GM19452 (cell line): ENCODE measurements around the gene ZNF70.

Experiments used
- ATAC-seq: cut with Tn5 transposase; IDR thresholded peaks from one replicate; pipeline ENCODE4 v1.9.1; 2021; ENCODE audit not compliant: unreplicated experiment

The ZNF70 gene

DNA sequence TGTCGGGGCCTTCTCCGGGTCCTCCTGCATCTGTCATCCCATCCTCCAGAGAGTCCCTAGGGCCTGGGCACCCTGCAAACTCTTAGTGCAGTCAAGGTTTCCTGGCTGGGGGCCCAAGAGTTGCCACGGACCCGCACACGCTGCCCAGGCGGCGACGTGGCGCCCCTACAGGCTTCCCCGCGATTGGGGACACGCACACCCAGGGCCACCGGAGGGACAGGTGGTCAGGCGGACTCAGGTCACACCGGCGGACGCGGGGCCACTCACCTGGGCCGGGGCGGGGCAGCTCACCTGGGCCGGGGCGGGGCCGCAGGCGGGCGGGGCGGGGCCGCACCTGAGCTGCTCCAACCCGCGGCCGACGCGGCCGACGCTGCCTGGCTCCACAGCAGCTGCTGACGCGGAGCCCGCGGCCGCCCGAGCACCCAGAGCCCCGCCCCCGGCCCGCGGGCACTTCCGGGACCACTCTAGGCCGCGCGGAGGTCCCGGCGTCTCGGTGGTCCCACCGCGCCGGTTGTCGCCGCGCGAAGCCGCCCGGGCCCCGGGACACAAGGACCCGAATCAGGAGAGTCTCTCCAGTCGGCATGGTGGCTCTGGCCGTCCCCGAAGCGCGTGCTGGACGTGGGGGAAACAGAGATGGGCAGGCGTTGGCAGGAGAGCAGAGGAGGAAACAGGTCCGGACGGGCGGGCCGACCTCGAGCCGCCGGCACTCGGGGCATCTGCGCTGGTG lies at the start of gene ZNF70:
TSS of gene ZNF70 (minus strand) at position 399 of the 727 bp plus-strand sequence. CDS start 5,972 bp downstream, outside the sequence.
- ATAC-seq, result peak; percentile 82

- ATAC-seq, result no peak
Measured at GRCh38 chr22:23796461-23796860, 45.5 kb upstream of the ZNF70 start.

DNA sequence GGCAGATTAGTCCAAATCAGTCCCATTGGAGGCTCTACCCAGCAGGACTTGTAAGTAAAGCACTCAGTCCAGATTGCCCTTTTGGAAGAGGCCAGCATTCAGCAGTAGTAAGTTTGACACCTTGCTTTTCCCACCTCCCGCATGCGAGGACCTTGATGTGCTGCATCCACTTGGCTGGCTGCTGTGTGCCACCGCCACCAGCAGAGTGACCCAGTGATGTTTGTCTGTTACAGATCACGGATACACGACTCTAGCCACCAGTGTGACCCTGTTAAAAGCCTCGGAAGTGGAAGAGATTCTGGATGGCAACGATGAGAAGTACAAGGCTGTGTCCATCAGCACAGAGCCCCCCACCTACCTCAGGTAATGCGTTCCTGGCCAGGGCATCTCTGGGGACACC lies 42.4 kb upstream of the ZNF70 start:
- ATAC-seq, result no peak

- ATAC-seq, result no peak
Measured at GRCh38 chr22:23791738-23792645, 41.1 kb upstream of the ZNF70 start.

DNA sequence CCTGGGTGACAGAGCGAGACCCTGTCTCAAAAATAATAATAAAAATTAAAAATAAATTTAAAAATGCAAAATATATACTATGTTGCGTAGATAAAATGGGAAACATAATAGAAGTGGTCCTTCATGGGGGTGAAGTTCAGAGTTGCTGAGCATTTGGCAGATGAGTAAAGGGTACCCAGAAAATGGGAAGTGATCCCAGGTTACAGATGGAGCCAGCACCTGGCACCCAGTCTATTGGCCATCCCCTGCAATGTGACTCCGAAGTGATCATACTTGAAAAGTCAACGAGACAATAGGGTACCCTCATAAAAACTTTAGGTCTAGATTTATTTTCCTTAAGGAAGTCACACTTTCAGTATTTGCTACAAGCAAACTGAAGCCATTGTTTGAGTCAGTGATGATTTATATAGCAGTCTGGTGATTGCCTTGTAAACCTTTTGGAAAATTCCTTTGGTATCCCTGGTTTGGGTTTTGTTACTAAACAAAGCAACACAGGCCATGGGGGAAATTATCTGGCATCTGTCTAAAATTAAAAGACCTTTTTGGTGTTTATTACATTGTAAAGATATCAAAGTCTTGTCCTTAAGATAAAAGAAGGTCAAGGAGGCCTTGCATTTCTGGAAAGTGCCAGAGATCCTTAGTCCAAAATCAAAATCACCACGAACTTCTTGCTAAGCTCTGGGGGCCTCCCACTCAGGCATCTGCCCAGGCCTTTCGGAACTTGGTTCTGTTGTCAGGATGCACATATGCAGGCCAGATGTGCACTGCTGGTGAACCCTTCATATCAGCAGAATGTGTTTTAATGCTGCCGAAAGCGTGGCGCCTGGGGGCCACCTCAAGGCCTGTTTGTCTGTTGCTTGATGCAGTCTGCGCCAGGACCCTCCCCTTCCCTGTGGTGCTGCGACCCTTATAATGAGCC lies 40.2 kb upstream of the ZNF70 start:
- no peak for ATAC-seq

DNA sequence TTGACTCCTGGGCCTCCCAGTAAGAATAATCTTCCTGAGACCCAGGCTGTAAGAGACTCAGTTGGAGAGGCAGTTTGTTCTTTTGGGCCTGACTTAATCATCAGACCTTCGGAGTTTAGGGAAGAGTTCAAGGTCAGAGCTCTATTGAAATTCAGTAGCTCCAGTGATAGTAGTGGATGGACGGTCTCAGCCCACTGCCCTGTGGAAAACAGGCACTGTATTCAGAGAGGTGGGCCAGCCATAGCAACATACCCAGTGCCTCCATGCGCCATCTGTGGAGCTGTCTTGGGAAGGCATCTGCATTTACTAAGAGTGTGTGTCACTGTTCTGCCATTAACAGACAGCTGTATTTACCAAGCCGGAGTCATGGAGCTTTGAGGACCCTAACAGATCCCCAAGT lies 38.7 kb upstream of the ZNF70 start:
- ATAC-seq, result no peak

DNA sequence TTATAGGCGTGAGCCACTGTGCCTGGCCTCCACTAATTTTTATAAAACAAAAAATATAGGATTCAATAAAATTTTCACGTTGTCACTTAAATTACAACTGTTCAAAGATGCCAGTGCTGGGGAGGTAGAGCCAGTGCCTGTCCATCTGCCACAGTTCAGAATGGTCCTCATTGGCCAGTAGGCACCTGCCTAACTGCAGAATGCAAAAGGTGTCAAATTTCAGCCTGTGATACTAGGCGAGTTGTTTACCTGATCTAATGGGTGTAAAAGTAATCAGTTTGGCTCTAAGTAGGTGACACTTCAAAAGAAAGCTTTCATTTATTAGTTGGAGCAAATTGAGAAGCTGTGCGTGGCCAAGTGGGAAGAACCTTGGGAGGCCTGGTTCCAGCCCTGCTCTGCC lies 38.2 kb upstream of the ZNF70 start:
- ATAC-seq, result no peak

DNA sequence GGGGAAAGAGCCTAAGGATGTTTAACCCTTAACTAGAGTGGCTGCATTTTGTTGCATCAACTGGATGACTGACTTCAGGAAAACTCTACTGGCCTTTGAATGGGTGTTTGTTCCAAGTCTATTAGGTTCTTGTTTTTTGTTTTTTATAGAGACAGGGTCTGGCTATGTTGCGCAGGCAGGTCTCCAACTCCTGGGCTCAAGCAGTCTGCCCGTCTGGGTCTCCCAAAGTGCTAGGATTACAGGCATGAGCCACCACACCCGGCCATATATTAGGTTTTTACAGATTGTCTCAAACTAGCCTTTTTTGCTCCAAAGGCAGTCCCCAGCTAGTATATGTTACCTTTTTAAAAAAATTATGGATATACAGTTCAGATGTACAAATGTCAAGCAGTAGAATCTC lies 37.0 kb upstream of the ZNF70 start:
- no peak for ATAC-seq

- peak; percentile 15 for ATAC-seq
Measured at GRCh38 chr22:23787600-23787896, 36.6 kb upstream of the ZNF70 start.

- peak; percentile 67 for ATAC-seq
Measured at GRCh38 chr22:23786752-23787599, 36.1 kb upstream of the ZNF70 start, which contains the start of gene SMARCB1. SMARCB1 (plus strand) TSS chr22:23786966; CDS start chr22:23787170, 204 bp downstream.

- ATAC-seq, result no peak
Measured at GRCh38 chr22:23786261-23786710, 35.4 kb upstream of the ZNF70 start.

DNA sequence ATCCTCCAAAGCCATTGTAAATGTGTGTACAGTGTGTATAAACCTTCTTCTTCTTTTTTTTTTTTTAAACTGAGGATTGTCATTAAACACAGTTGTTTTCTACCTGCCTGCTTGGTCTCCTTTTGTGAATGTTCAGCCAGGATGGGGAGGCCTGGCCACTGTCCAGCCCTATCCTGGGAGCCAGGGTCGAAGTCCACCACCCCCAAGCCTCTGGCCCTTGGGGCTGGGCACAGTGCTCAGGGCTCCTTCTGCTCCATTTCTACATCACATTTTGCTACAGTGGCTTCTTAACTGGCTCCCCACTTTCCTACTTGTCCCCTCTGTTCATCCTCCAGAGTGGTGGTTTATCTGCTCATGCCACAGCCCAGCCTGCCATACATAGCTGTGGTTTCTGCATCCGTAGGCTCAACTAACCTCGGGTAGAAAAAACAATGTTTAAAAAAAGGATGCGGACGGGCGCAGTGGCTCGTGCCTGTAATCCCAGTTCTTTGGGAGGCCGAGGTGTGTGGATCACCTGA lies 33.4 kb upstream of the ZNF70 start:
- ATAC-seq, result no peak

- no peak for ATAC-seq
Measured at GRCh38 chr22:23783265-23784150, 32.6 kb upstream of the ZNF70 start.

DNA sequence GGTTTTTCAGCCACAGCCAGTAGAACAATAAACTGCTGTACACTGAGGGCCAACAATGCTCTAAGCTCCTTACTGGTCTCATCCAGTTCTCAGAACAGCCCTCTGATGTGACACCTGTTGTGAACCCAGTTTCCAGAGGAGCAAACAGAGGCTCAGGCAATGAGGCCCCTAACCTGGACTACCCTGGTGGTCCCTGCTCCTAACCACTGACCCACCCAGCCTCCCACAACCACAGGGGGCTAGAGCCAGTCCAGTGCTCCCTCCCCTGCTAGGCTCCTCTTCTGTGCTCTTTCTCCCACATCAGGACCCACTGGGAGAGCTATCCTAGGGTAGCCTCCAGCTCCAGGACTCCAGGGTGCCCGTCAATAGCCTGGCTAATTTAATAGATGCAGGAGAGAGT lies 31.8 kb upstream of the ZNF70 start:
- no peak for ATAC-seq

GRCh38 chr22:23782252-23782651 lies 31.3 kb upstream of the ZNF70 start:
- ATAC-seq, result no peak

DNA sequence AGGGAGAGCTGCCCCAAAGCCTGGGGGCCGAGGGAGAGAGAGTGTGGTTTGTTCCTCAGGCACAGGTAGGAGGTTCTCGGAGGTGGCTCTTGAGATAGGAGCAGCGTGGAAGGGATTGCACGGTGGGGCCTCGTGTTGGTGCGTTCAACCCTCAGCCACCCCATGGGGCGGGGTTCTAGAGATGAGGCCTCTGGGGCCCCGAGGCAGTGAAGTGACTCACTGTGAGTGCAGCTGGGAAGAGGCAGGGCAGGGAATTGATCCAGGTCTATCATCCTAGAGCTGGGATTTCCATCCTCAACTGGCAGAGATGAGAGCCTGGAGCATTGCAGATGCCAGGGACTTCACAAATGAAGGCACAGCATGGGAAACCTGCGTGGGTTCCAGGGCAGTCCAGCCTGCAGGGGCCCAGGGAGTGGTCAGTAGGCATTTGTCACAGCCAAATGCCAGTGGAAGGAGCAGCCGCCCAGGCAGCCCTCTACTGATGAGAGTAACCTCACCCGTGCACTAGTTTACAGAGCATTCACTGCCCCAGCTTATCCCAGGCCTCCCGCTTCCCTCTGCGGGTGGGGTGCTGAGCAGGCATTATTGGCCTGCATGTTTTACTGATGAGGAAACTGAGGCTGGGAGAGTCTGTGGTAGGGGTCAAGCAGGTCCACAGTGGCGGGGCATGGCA lies 30.7 kb upstream of the ZNF70 start:
- ATAC-seq, result no peak

DNA sequence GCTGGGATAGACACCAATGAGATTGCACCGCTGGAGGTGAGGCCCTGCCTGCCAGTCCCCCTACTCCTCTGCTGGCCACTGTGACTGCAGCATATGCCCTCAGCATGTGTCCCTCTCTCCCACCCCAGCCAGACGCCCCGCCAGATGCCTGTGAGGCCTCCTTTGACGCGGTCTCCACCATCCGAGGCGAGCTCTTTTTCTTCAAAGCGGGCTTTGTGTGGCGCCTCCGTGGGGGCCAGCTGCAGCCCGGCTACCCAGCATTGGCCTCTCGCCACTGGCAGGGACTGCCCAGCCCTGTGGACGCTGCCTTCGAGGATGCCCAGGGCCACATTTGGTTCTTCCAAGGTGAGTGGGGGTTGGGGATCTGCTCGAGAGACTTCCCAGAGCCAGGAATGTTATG lies 30.2 kb upstream of the ZNF70 start:
- ATAC-seq, result no peak

GRCh38 chr22:23780146-23780748 lies 29.3 kb upstream of the ZNF70 start:
- ATAC-seq, result no peak
